ENCODE data around the gene PROC.

The PROC gene

GRCh38 chr2:127414638-127415592 is 3.3 kb upstream of the PROC start:
- no peak for DNase-seq (ENCODE audit: low read depth)

- DNase-seq (ENCODE audit: low read depth): peak; percentile 73
These were observed 2.4 kb upstream of the PROC start for GRCh38 chr2:127415593-127416505.

GRCh38 chr2:127416506-127417001 is 1.7 kb upstream of the PROC start:
- DNase-seq (ENCODE audit: low read depth): no peak

- DNase-seq (ENCODE audit: low read depth): no peak
These were observed 821 bp upstream of the PROC start for GRCh38 chr2:127417406-127417805.

GRCh38 chr2:127419112-127419430 is 844 bp downstream of the PROC start:
- no peak for DNase-seq (ENCODE audit: low read depth)

- no peak for DNase-seq (ENCODE audit: low read depth)
These were observed 1.3 kb downstream of the PROC start for GRCh38 chr2:127419448-127420038.

GRCh38 chr2:127420039-127420864 is 2.0 kb downstream of the PROC start:
- DNase-seq (ENCODE audit: low read depth): no peak

GRCh38 chr2:127421116-127421800 is 3.0 kb downstream of the PROC start:
- no peak for DNase-seq (ENCODE audit: low read depth)

GRCh38 chr2:127421871-127422558 is 3.8 kb downstream of the PROC start:
- no peak for DNase-seq (ENCODE audit: low read depth)

GRCh38 chr2:127422559-127423477 is 4.6 kb downstream of the PROC start:
- no peak for DNase-seq (ENCODE audit: low read depth)

GRCh38 chr2:127423478-127423843 is 5.2 kb downstream of the PROC start:
- no peak for DNase-seq (ENCODE audit: low read depth)

- DNase-seq (ENCODE audit: low read depth): no peak
These were observed 5.7 kb downstream of the PROC start for GRCh38 chr2:127423880-127424279.

GRCh38 chr2:127424598-127425520 is 6.6 kb downstream of the PROC start:
- DNase-seq (ENCODE audit: low read depth): no peak

GRCh38 chr2:127425540-127426490 is 7.6 kb downstream of the PROC start:
- no peak for DNase-seq (ENCODE audit: low read depth)

GRCh38 chr2:127426501-127427354 is 8.5 kb downstream of the PROC start:
- DNase-seq (ENCODE audit: low read depth): no peak

Data from stimulated activated CD8-positive, alpha-beta memory T cell treated with anti-CD3 and anti-CD28 coated beads, Interleukin-12 subunit alpha, Interleukin-12 subunit beta, amount 100 ng/mL, for 4 hours (primary cell).